Fibroblast of skin of left quadriceps (primary cell): ENCODE results near the gene ARNT2.
"Not testable (repeated sequence)": the region's sequence is repeated elsewhere in the genome, so short reads cannot be mapped to it uniquely, and the experiment has no call there.

Experiments used
- DNase-seq, 2 experiments: peaks; one replicate each; pipeline ENCODE4 v3.0.0-alpha.2; 2013; ENCODE audit warnings: low read depth in 2 of 2

ARNT2 gene

DNA sequence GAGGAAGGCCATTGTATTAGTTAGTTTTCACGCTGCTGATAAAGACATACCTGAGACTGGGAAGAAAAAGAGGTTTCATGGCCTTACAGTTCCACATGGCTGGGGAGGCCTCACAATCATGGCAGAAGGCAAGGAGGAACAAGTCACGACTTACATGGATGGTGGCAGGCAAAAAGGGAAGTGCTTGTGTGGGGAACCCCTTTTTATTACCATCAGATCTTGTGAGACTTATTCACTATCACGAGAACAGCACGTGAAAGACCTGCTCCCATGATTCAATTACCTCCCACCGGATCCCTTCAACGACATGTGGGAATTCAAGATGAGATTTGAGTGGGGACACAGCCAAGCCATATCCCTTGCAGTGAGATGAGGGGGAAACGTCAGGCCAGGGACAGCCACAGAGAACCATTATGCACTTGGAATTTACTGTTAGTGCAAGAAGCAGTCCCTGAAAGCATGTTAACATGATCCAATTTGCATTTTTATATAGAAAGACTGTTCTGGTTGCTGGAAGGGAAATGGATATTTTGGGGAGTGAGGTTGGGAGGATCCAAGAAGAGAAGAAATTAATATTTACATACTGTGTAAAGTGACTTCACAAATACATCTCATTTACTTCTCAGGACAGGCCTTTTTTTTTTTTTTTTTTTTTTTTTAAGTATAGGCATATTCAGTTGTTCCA lies 87.1 kb downstream of the ARNT2 start:
- DNase-seq = no peak

DNA sequence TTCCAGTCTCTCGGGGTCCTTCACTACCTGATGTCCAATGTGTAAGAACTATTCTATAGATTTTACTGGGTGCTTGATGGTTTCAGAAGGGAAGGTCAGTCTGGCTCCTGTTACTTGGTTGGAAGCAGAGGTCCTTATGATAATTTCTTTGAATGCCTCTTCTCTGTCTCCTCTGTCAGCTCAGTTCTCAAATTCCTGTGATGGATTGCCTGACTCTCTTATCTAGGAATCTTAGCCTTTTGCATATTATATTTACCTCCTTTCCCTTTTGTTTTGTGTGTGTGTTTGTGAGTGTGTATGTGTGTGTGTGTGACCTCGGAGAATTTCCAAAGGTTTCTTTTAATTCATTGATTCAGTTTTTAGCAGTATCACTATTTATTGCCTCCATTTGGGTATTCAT lies 88.2 kb downstream of the ARNT2 start:
- DNase-seq = no peak

DNA sequence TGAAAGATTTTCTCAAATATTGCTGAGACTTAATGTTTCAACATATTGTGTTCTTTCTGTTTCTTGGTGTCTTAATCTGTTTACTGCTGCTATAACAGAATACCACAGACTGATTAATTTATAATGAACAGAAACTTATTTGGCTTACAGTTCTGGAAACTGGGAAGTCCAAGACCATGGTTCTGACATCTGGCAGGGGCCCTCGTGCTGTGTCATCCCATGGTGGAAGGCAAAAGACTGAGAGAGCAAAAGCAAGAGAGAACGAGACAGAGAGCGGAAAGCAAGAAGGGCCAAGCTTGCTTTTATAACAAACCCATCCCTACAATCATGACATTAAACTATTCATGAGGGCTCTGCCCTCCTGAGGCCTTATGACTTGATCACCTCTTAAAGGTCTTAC lies 88.7 kb downstream of the ARNT2 start:
- no peak for DNase-seq

DNA sequence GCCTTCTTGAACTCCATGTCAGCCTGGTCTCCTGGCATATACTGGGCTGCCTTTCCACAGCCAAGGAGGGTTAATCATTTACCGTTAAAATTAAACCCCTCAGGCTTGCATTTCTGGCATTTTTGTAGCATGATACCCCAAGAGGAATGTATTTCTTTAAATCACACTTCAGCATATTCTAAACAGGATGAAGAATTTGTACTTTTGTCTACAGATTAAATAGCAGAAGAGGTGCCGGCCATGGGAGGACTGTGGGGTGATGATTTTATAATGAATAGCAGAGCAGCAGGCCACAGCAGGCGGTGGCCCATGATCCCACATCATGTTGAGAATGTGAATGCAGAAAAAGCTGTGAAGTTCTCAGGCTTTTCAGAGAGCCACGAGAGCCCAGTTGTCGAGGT lies 90.2 kb downstream of the ARNT2 start:
- DNase-seq = peak; percentile 88 to 90

DNA sequence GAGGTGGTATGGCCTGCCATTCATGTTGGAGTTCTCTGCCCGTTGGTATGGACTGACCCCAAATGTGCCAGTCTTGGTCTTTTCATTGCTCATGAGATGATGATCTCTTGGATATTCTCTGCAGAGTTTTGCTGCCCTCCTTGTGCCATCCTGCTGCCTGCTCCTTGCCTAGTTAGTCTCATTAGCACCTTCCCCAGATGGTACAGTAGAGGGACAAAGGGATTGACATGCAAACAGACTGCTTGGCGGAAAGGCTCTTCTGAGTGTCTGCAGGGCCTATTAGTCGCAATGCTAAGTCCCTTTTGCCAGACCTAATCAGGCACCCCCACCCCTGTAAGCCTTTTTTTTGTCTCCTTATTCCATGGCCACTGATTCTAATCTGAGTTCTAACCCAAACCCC lies 90.6 kb downstream of the ARNT2 start:
- no peak for DNase-seq

DNA sequence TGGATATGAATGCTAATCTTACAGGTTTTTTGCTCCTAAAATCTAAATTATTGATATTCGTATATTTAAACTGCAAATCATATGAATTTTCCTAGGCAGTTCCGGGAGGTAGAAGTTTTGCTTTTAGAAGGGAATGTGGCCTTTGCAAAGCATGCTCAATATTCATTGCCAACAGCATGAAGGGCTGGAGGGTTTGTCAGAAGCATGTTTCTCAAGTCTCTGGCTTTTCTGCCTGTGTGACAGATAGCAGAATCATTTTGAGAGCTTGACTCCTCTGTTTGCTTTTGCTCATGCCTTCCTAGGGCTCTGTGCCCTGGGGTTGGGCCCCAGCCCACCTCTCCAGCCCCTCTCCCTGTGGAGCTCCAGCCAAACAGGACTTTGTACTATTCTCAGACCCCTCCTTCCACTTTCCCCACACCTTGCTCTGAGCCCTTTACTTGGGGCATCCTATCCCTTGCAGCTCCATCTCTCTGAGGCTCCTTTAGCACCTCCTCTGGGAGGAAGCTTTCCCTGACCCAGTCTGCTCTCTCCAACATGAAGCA lies 91.3 kb downstream of the ARNT2 start:
- DNase-seq = no peak

DNA sequence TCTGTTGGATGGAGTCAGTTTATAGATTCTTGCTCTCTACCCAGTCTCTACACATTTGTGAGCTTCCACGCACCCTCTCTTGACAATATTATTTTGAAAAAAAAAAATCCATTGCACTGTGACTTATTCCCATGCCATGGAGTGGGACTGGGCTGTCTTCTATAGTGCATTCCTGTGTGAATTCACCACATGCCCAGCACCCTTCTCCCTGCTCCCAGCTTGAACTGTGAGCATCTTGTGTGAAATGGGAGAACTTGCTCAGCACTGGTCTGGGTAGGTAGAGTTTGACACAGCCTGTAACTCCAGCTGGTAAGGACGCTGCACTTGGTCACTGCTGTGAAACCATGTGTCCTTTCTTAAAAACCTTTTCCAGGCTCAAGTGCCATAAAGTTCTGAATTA lies 91.9 kb downstream of the ARNT2 start:
- no peak for DNase-seq

DNA sequence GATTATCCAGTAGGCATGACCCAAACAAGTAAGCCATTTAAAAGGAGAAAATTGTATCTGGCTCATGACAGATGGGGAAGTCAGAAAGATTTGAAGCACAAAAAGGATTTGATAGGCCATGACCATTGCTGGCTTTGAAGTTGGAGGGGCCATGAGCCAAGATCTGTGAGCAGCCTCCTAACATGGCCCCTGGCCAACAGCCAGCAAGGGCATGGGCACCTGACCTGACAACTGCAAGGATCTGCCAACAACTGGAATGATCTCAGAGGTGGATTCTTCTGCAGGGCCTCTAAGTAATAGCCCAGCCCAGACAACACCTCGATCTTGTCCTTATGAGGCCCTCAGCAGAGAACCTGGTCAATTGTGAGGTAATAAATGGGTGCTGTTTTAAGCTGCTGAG lies 93.0 kb downstream of the ARNT2 start:
- no peak for DNase-seq

DNA sequence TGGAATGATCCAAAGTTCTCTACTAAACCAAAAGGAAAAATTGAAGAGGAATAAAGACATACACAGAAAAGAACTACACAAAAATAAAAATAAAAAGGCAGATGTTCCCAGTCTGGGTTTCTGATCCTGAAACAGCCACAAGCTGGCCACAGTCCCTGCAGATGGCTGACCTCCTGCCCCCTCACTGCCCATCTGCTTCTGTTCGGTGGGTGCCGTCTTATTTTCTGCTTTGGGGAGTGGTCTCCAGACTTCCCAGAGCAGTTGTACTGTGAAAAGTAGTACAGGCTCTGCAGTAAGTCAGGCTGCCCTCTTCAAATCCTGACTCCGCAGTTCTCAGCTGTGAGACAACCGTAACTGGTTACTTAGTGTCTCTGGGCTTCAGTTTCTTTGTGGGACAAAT lies 94.5 kb downstream of the ARNT2 start:
- no peak for DNase-seq

DNA sequence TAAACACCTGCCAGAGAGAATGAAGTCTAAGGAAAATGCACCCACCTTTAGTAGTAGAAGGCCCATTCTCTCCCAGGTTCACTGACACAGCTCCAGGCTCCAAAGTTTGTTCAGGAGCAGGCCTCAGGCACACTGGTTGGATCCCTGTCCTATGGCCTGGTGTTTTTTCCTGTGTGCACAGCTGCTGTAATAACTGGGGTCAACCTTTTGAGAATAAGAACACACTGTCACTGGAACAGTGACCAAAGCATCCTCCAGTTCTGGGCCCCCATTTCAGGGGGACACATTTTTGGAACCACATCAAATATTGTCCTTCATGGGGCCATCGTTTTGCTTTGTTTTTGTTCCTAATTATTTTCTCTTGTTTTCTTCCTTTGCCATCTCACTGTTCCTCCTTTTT lies 95.8 kb downstream of the ARNT2 start:
- DNase-seq = no peak

DNA sequence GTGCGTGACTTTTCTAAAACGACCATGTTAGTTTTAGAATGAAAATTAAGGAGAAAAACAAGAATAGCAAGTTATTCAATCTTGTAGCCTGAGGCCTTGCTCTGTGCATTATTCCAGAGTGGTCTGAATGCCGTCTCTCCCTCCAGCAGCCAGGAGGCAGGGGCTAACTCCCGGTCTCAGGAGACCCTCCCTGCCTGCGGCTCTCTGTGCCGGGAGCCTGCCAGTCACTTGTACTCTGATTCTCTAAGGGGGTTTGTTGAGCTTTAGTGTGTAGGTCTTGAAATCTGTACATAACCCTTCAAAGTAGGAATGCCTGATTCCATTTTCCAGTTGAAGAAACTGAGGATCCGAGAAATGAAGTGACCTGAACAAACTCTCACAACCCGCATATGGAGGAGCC lies 97.3 kb downstream of the ARNT2 start:
- no peak for DNase-seq

DNA sequence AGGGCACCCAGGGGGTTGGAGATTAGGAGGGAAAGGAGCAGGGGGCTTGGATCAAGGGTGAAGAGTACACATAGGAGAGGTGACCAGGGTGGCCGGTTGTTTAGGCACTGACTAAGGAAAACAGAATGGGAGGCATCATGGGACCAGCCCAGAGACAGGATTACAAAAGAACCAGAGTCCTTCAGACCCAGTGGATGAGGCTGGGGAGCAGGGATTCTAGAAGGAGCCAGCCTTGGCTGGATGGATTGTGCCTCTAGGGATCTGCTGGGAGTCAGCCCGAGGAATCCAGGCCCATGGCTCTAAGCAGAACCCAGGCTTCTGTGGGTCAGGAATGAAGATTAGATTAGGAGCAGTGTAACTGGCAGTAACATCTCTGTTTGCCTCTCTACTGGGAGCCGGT lies 98.6 kb downstream of the ARNT2 start:
- no peak for DNase-seq

DNA sequence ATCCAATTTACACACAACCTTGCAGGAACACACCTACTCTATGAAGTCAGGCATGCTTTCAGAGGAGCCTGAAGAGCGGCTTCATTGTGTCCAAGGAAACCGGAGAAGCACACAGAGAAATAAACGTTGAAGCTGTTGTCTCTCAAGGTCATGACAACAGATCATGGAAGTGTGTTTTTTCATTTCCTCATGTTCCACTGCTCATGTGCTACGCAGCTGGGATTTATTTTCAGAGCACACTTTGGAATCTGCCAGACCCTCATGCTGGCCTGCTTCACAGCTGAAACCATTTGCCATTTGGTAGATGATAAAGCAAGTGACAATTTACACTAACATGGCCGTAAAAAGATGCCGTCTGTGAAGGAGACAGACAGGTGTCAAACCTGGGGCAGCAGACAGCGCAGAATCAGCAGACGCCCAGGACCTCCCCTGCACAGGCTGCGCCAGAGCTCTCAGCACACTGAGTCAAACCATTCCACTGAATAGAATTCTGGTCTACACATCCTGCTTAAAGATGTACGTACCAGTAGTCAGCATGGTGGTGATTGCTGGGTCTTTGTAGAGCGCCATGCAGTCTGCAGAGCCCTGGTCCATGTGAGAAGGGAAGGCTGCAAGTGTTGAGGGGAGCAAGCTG lies 99.3 kb downstream of the ARNT2 start:
- peak in 1 of 2 experiments; percentile 24 for DNase-seq

DNA sequence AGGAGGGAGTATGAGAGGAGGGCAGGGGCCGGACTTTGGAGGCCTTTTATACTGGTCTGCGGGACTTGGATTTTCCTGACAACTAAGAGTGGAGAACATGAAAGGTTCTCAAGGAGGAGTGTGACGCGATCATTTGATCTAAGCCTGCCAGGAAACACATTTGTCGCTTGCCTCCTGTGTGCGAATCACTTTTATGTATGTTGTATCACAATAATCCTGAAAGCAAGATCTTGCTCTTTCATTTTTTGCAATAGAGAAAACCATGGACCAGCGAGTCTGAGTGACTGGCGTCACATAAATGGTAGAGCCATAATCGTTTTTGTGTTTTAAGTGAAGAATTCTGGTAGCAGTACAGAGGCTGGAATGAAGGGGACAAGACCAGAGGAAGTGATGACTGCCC lies 100.7 kb downstream of the ARNT2 start:
- no peak for DNase-seq

DNA sequence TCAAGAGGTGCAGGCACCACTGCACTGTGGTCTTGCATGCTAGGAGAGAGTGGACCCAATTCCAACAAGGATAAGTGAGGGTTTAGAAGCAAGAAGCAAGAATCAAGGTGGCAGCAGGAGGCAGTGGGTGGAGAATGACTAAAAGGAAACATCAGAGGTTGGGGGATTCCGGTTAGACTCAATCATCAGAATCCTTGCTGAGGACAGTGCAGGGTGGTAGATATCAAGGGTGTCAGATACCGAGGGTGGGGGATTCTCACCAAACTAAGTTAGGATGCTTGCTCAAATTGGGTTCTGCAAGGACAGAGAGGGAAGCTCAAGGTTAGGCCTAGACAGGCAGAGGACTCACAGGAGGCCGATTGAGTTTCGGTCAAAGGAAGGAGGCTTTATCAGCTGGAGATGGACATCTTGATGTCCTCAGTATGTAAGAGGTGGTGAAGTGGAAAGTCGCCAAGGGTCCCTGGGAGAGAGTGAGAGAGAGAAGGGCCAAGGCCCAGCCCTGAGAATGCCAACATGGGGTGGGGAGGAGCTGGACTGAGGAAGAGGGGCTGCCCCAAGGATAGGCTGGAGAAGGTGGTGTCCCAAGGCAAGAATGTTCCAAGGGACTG lies 102.2 kb downstream of the ARNT2 start:
- no peak for DNase-seq

DNA sequence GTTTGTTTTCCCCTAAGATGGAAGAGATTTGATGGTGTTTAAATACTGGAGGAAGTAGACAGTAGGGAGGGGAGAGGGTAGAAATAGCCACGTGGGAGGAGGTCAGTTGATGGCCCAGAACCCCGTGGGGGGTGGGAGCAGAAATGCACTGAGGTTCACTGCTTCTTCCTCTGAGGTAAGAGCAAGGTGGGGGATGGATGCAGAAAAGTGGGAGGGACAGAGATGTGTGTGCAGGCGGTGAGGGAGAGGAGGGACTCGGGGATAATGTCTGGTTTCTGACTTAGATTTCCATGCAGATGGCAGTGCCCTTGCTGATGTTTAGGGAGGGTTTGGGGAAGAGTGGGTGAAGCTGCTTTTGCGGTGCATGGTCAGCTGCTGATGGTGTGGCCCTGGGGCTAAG lies 102.9 kb downstream of the ARNT2 start:
- peak in 1 of 2 experiments; percentile 49 for DNase-seq

DNA sequence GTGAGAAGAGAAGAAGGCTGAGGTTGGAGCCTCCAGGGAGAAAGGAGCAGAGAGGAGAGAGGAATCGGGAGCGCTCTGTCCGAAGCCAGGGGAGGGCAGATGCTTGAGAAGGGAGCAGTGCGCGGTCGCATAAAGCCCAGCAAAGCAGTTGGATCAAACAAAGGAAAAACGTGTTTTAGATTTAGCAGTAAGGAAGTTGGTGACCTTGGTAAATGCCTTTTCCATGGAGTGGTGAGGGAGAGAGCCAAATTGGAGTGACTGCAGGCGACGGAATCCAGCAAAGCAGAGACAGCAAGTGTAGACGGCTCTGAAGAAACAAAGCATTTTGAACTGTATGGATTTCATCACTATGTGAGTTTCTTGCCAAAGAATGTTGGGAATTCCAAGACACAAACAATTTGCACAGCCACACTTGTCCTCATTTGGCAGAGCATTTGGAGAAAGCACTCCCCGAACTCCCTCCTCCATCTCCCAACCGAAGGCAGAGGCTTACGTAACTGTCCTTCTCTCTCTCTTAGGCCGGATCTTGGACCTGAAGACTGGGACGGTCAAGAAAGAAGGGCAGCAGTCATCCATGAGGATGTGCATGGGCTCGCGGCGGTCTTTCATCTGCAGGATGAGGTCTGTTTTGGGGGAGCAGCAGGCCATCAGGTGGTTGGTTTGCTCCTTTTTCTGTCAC lies 103.6 kb downstream of the ARNT2 start:
- peak; percentile 98 for DNase-seq

DNA sequence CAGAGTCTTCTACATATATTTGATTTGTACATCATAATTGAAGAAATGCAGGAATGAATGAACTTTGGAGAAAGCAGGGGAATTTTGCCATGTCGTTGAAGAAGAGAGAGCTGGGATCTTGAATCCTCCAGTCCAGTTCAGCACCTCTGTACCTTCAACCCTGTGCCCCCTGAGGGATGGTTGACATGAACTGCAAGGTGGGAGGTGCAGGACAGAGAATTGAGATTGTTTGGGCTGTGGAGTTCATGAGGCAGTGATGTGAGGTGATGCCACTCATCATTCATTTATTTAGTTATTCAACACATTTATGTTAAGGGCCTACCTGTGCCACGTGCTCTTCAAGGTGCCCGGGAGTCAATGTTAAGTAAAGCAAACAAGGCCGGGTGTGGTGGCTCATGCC lies 104.6 kb downstream of the ARNT2 start:
- DNase-seq = no peak

DNA sequence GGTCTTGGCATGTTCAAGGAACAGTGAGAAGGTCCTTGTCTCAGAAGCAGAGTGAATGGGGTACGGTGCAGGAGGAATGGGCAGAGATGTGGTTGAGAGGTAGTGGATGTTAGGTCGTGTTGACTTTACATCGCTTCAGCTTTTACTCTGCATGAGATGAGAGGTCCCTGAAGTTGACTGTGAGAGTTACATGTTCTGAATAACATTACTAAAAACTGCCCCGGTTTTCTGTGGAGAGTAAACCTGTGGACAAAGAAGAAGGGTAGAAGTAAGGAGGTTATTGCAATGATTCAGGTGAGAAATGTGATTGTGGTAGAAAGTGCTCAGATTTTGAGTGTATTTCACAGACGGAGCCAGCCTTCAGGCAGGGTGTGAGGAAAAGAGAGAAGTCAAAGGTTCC lies 105.6 kb downstream of the ARNT2 start:
- no peak for DNase-seq

DNA sequence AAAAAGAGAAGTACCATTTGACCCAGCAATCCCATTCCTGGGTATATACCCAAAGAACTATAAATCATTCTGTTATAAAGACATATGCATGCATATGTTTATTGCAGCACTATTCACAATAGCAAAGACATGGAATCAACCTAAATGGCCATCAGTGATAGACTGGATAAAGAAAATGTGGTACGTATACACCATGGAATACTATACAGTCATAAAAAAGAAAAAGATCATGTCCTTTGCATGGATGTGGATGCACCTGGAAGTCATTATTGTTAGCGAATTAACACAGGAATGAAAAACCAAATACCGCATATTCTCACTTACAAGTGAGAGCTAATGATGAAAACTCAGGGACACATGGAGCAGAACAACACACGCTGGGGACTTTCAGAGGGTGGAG lies 106.8 kb downstream of the ARNT2 start:
- DNase-seq = not testable (repeated sequence)

DNA sequence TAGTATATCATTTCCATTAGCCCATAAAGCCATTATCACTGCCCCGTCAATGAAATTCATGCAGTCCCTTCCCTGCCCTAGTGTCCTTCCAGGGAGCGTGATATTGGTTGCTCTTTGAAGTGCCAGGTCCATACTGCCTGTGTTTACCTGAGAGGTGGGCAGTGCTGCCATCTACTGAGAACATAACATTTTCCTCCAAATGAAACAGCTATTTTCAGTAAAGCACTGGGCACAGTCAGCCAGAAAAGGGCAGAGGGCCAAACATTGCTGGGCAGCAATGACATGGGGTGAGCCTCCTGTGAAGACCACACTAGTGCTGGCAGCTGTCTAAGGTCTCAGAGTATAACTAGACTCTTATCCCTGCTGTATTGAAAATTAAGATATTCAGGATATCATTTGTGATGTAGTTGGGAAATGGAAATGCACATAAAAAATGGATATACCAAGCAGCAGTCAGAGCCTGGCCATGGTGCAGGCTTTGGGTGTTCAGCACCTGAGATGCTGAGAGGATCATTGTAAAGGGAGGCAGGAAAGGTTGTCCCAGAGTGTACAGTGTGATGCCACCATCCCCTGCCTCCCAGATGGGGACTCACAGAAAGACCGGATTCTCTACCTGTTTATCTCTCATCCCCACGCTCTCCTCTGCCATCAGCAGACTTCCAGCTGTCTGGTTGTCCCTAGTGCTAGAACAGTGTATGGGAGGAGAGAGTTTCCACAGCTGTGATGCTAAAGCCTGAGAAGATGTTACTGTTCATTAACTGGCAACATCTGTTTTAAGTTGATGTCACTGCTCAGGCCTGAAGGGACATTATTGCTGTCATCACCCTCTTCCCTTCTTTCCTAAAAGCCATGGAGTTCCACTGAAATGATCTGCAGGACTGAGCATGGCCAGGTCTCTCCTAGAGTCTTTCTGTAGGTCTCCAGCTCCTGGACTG lies 108.8 kb downstream of the ARNT2 start:
- no peak for DNase-seq
